Measurements from ENCODE around the gene THSD4.

The THSD4 gene

GRCh38 chr15:71334873-71335272 lies 219.6 kb downstream of the THSD4 start:
- no peak for DNase-seq

- no peak for DNase-seq
These were observed 220.3 kb downstream of the THSD4 start for GRCh38 chr15:71335591-71335990.

GRCh38 chr15:71336671-71337070 lies 221.4 kb downstream of the THSD4 start:
- DNase-seq, result no peak

GRCh38 chr15:71337197-71337845 lies 222.1 kb downstream of the THSD4 start:
- DNase-seq, result no peak

GRCh38 chr15:71338265-71338664 lies 223.0 kb downstream of the THSD4 start:
- no peak for DNase-seq

GRCh38 chr15:71338827-71339542 lies 223.7 kb downstream of the THSD4 start:
- no peak for DNase-seq

GRCh38 chr15:71341811-71342550 lies 226.7 kb downstream of the THSD4 start:
- no peak for DNase-seq

- DNase-seq, result no peak
These were observed 227.4 kb downstream of the THSD4 start for GRCh38 chr15:71342658-71343057.

GRCh38 chr15:71344316-71344715 lies 229.0 kb downstream of the THSD4 start:
- no peak for DNase-seq

GRCh38 chr15:71345186-71345585 lies 229.9 kb downstream of the THSD4 start:
- DNase-seq, result no peak

GRCh38 chr15:71346464-71346863 lies 231.2 kb downstream of the THSD4 start:
- no peak for DNase-seq

- DNase-seq, result no peak
These were observed 233.3 kb downstream of the THSD4 start for GRCh38 chr15:71348597-71348996.

GRCh38 chr15:71349336-71349735 lies 234.1 kb downstream of the THSD4 start:
- DNase-seq, result no peak

GRCh38 chr15:71349736-71350526 lies 234.7 kb downstream of the THSD4 start:
- DNase-seq, result no peak

GRCh38 chr15:71350622-71351378 lies 235.5 kb downstream of the THSD4 start:
- DNase-seq, result no peak

GRCh38 chr15:71352125-71352524 lies 236.9 kb downstream of the THSD4 start:
- no peak for DNase-seq

GRCh38 chr15:71352765-71353164 lies 237.5 kb downstream of the THSD4 start:
- no peak for DNase-seq

- no peak for DNase-seq
These were observed 237.9 kb downstream of the THSD4 start for GRCh38 chr15:71353171-71353570.

- no peak for DNase-seq
These were observed 240.0 kb downstream of the THSD4 start for GRCh38 chr15:71355268-71355667.

GRCh38 chr15:71357321-71357732 lies 242.1 kb downstream of the THSD4 start:
- DNase-seq, result no peak

- DNase-seq, result no peak
These were observed 242.7 kb downstream of the THSD4 start for GRCh38 chr15:71357967-71358366.

GRCh38 chr15:71359246-71359645 lies 244.0 kb downstream of the THSD4 start:
- DNase-seq, result no peak

Measured in RPMI8226 (cell line).